ENCODE results near the gene RTN1. TPM values are rescaled to one million over a fixed set of nuclear protein-coding genes. Genes with fewer than 3 reads are reported as not detected.

The RTN1 gene
- total and polyA plus RNA-seq, 2 of the 8 experiments (the other 6 are each of a cell fraction or from before 2014, with no cell fraction given) = 2.8 to 4.9 TPM

DNA sequence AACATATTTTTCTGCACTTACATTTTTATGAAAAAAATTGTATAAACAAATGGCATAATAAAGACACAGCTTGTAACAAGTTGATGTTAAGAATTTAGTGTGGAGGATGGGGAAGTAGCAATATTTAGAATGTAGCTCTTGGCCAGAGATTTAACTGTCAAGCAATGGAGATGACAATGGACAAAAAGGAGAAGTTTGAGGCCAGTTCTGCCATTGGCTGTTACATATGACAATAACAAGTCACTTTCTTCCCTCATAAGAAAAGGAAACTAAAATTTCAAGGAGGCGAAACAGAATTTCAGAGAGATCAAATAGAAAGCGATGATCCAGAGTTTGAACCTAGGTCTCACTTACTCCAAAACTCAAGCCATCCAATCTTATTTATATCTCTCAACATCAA is 171.1 kb downstream of the RTN1 start:
- FAIRE-seq = no peak
- H3K79me1 ChIP-seq (ENCODE audit: low read depth, low read length) = no peaks in the 10 kb centered on the region
- no peak overlapping the region for H3K4ac ChIP-seq (replicated peaks; ENCODE audit: insufficient read length, low read depth, low read length)
- H3K4me1 ChIP-seq (replicated peaks in 1 of 4; ENCODE audit: control insufficient read depth in 3 of 4, insufficient read depth in 4 of 4, low read length in 3 of 4) = no peaks in the 10 kb centered on the region
- TF ChIP-seq EZH2 (IDR thresholded peaks at IDR 0.05; ENCODE audit: low read depth, low read length, severe bottlenecking) (no peak), TBP (IDR thresholded peaks at IDR 0.05; ENCODE audit: low read depth, low read length) (no peak)
- H3K23ac ChIP-seq (ENCODE audit: insufficient read length) = no peak overlapping the region
- H3K14ac ChIP-seq (ENCODE audit: insufficient read length) = no peak overlapping the region
- no peak overlapping the region for H2AFZ ChIP-seq (ENCODE audit: low read length)
- H3K56ac ChIP-seq (replicated peaks; ENCODE audit: insufficient read length, low read depth, low read length) = no peak overlapping the region
- no peaks in the 10 kb centered on the region for H3K27me3 ChIP-seq (replicated peaks in 1 of 4; ENCODE audit: control insufficient read depth in 3 of 4, extremely low read depth in 1 of 4, insufficient read depth in 3 of 4, low read length in 3 of 4)
- no peak overlapping the region for H3K4me2 ChIP-seq (ENCODE audit: insufficient read depth in 1 of 2, low read depth in 2 of 2, low read length in 2 of 2)
- no peak overlapping the region for H3K27ac ChIP-seq (ENCODE audit: low read depth, low read length)
- 0 out of 4 replicates have a peak, but pooled peaks cover 0 to 5% of the 10 kb centered on the region in 2 experiments for H3K9me3 ChIP-seq (ENCODE audit: insufficient read depth in 2 of 2, low read depth in 1 of 2, low read length in 1 of 2)
- ChIA-PET POLR2A (ENCODE audit: partially characterized antibody) (no interaction called here), CTCF (ENCODE audit: partially characterized antibody) (interaction anchor here (1.2 to 4.2 kb wide), 3 partner anchors 11 to 198 kb away, joined by 3 to 14 read pairs (median 4); no protein-coding TSS in a partner anchor)
- no peak overlapping the region for H4K91ac ChIP-seq (replicated peaks; ENCODE audit: insufficient read length, low read length)
- DNase-seq (ENCODE audit: low read depth in 1 of 2, low spot score in 2 of 2) = no peak
- no peak overlapping the region for H2BK5ac ChIP-seq (ENCODE audit: low read depth, low read length)
- no peak overlapping the region for H3K4me3 ChIP-seq (ENCODE audit: extremely low read depth in 1 of 4, insufficient read depth in 2 of 4, low read depth in 3 of 4, low read length in 4 of 4)
- no peaks in the 10 kb centered on the region for H3K36me3 ChIP-seq (ENCODE audit: control insufficient read depth in 2 of 4, insufficient read depth in 4 of 4, low read length in 3 of 4)
- no peak overlapping the region for H4K5ac ChIP-seq (ENCODE audit: insufficient read length, low read depth, low read length)
- H3K9ac ChIP-seq (replicated peaks in 1 of 4; ENCODE audit: extremely low read depth in 1 of 4, low read depth in 3 of 4, low read length in 3 of 4) = no peak overlapping the region
- no peaks in the 10 kb centered on the region for H3K23me2 ChIP-seq (ENCODE audit: low read depth, low read length)
- H2AK5ac ChIP-seq (ENCODE audit: low read depth, low read length) = no peak overlapping the region
- H4K20me1 ChIP-seq (replicated peaks in 1 of 2; ENCODE audit: control insufficient read depth in 1 of 2, insufficient read depth in 2 of 2, low read length in 2 of 2) = no peaks in the 10 kb centered on the region
- no peak overlapping the region for H2BK12ac ChIP-seq (ENCODE audit: low read depth, low read length)
- no peak overlapping the region for H2BK120ac ChIP-seq (replicated peaks; ENCODE audit: low read depth, low read length)
- no peak overlapping the region for H3K18ac ChIP-seq (ENCODE audit: extremely low read depth, low read length)
- H4K8ac ChIP-seq (ENCODE audit: extremely low read depth, insufficient read depth, low read length) = no peak overlapping the region
- WGBS, 2 experiments (ENCODE audit: extremely low coverage in 1 of 2, insufficient coverage in 1 of 2, insufficient read length in 1 of 2, insufficient replicate concordance in 2 of 2, low coverage in 1 of 2, low lambda C conversion rate in 2 of 2, missing lambda C conversion rate in 1 of 2) = 91% methylated on average over 2 of the region's 2 CpGs; no CpG with 5 or more reads in 1 of the 2 experiments
- H2BK15ac ChIP-seq (ENCODE audit: low read length) = no peak overlapping the region
- H2BK20ac ChIP-seq (ENCODE audit: low read length) = no peak overlapping the region
- no peaks in the 10 kb centered on the region for H3K79me2 ChIP-seq (ENCODE audit: control insufficient read depth in 1 of 2, insufficient read depth in 2 of 2, low read length in 2 of 2)

Measured in H1 (cell line).